ENCODE results near the gene IPO4.

The IPO4 gene, protein sequence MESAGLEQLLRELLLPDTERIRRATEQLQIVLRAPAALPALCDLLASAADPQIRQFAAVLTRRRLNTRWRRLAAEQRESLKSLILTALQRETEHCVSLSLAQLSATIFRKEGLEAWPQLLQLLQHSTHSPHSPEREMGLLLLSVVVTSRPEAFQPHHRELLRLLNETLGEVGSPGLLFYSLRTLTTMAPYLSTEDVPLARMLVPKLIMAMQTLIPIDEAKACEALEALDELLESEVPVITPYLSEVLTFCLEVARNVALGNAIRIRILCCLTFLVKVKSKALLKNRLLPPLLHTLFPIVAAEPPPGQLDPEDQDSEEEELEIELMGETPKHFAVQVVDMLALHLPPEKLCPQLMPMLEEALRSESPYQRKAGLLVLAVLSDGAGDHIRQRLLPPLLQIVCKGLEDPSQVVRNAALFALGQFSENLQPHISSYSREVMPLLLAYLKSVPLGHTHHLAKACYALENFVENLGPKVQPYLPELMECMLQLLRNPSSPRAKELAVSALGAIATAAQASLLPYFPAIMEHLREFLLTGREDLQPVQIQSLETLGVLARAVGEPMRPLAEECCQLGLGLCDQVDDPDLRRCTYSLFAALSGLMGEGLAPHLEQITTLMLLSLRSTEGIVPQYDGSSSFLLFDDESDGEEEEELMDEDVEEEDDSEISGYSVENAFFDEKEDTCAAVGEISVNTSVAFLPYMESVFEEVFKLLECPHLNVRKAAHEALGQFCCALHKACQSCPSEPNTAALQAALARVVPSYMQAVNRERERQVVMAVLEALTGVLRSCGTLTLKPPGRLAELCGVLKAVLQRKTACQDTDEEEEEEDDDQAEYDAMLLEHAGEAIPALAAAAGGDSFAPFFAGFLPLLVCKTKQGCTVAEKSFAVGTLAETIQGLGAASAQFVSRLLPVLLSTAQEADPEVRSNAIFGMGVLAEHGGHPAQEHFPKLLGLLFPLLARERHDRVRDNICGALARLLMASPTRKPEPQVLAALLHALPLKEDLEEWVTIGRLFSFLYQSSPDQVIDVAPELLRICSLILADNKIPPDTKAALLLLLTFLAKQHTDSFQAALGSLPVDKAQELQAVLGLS

DNA sequence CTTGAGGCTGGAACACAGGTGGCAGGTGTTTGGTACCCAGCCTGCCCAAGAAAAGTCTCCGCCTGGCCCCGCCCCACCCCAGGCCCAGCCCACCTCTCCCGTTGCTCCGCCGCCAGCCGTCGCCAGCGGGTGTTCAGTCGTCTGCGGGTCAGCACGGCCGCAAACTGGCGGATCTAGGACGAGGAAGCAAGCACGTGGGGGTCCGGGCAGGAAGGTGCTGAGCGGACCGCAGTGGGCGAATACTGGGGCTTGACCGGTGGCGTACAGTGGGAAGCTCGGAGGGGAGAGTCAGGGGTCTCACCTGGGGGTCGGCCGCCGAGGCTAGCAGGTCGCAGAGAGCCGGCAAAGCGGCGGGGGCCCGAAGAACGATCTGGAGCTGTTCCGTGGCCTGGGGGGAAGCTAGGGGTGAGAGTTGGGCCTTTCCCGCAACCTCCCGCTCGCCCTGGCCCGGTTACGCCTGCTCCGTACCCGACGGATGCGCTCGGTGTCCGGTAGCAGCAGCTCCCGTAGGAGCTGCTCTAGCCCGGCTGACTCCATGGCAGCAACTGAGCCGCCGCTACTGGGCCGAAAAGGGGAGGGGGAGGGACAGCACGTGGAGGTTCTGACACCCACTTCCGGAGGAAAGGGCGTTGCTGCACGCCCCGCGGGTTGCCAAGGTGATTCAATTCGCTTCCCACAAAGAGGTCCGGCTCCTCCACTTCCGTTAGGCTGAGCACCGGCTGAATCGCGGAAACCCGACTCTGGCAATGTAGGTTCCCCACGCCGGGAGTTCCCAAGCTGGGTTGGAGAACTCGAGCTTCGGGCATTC is at the start of gene IPO4:
Gene IPO4, minus strand, starts transcription at position 566 of the 808 bp plus-strand sequence. Its CDS starts 29 bp downstream, at position 537.
- Mint-ChIP-seq H3K4me3 (peak within 1 kb of the TSS; percentile 84), H3K36me3 (ENCODE audit: low read depth) (peaks cover 46% of the 10 kb centered on the region), H3K9me3 (no peaks in the 10 kb centered on the region), H3K4me1 (peaks cover 35% of the 10 kb centered on the region), H3K27me3 (no peaks in the 10 kb centered on the region), H3K27ac (peak within 1 kb of the TSS; percentile 88)
- DNase-seq (peak; percentile 93), ATAC-seq (peak; percentile 95)

DNA sequence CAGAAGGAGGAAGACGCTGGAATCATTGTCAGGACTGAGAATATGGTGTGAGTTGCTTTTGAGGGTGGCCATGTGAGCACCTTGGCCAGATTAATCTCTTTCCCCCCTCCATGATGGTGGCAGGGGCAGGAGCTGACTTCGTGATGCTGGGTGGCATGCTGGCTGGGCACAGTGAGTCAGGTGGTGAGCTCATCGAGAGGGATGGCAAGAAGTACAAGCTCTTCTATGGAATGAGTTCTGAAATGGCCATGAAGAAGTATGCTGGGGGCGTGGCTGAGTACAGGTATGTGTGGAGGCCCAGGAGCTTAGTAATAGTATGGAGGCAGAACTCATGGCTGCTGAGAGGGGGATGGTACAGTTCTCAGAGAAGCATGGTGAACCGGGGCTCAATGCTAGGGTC is 49.5 kb upstream of the IPO4 start:
- H3K36me3 Mint-ChIP-seq (ENCODE audit: low read depth) = peaks cover 50% of the 10 kb centered on the region
- H3K4me3 Mint-ChIP-seq = no peak overlapping the region
- DNase-seq (no peak), ATAC-seq (no peak)
- H3K4me1 Mint-ChIP-seq = peaks cover 75% of the 10 kb centered on the region
- H3K9me3 Mint-ChIP-seq = no peaks in the 10 kb centered on the region
- H3K27me3 Mint-ChIP-seq = no peaks in the 10 kb centered on the region
- H3K27ac Mint-ChIP-seq = peak overlapping the region; percentile 40

DNA sequence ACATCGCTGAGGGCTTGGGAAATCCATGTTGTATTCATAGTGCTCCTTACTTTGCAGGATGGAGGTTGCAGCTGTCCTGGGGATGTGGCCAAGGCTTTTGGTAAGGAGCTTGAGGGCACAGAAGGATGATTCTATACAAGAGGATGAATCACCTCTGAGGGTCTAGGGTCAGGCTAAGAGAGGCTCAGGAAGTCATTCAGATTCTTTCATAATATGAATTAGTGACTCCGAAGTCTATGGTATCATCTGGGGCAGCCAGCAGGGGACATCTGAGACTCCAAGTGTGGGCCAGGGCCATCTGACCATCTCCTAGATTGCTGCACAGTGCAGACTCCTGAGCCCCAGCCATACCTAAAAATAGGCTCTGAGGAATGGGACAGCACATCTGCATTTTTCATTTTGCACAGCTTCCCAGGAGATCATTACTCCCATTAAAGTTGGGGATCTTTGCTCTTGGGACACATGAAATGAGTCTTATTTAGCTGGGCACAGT is 48.9 kb upstream of the IPO4 start:
- Mint-ChIP-seq H3K27me3 (no peaks in the 10 kb centered on the region), H3K9me3 (no peaks in the 10 kb centered on the region), H3K27ac (no peak overlapping the region), H3K4me3 (no peak overlapping the region), H3K36me3 (ENCODE audit: low read depth) (peaks cover 50% of the 10 kb centered on the region), H3K4me1 (peaks cover 71% of the 10 kb centered on the region)
- ATAC-seq (no peak), DNase-seq (no peak)

DNA sequence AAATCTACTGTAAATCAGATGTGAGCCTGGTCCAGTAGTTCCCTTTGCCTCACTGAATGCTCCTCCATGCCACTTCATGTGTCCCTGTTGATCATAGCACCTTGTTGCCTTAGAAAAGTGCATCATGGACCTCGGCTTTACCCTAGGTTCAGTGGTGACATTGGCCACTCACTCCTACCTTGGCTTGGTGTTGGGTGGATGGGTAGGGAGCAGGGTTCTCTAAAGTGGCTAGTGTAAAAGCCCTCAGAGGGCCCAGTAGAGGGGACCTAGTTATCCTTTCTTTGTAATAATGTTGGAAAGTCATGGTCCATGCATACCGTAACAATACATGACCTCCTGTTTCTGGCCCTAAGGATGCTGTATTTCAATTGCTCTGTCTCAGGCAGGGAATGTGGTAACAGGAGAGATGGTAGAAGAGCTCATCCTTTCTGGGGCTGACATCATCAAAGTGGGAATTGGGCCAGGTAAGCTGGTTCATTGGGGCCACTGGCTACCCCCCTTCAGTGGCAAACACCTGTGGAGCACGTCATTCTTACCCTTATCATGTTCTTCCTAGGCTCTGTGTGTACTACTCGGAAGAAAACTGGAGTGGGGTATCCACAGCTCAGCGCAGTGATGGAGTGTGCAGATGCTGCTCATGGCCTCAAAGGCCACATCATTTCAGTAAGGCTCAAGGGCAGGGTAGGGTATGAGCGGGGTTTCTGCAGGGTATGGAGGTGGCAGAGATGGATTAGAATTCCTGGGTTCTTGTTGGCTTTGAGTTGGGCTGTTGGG is 48.3 kb upstream of the IPO4 start:
- Mint-ChIP-seq H3K4me1 (peaks cover 68% of the 10 kb centered on the region), H3K4me3 (no peak overlapping the region)

DNA sequence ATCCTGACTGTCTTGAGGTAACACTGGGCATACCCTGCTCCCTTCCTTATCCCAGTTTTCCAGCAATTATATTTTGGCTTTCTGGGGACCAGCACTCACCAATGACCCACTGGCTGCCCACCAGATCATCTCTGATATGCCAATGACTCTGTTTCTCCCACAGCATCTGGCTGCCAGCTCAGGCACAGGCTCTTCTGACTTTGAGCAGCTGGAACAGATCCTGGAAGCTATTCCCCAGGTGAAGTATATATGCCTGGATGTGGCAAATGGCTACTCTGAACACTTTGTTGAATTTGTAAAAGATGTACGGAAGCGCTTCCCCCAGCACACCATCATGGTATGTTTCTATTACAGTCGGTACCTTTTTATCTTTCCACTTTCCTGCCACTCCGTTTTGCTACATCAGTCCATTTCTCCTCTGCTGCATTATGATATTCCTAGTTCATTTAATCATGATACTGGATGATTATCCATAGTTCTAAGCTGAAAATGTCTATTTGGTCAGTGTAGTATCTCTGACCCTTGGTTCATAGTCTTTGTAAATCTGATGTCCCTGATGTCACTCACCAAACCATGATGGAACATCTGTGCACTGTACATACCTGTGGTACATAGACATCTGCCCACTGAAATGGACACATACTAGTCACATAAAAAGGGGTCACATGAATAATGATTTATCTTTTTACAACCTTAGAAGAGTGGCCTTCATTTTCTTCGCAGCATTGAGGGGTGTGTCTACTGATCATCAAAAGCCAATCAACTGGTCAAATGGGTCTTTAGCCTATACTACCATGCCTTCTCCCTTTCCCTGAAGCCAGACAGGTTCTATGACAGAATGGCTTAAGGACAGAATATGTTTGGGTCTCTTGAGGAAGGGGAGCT is 47.4 kb upstream of the IPO4 start:
- no peak for ATAC-seq
- no peak overlapping the region for H3K4me3 Mint-ChIP-seq
- H3K27ac Mint-ChIP-seq = peak overlapping the region; percentile 67
- H3K36me3 Mint-ChIP-seq (ENCODE audit: low read depth) = peaks cover 48% of the 10 kb centered on the region
- peaks cover 64% of the 10 kb centered on the region for H3K4me1 Mint-ChIP-seq
- H3K9me3 Mint-ChIP-seq = no peaks in the 10 kb centered on the region
- no peaks in the 10 kb centered on the region for H3K27me3 Mint-ChIP-seq
- DNase-seq = no peak

More for the DNA sequence above, 48.3 kb upstream of the IPO4 start:
- Mint-ChIP-seq H3K9me3 (no peaks in the 10 kb centered on the region), H3K27me3 (no peaks in the 10 kb centered on the region), H3K27ac (peak overlapping the region; percentile 59), H3K36me3 (ENCODE audit: low read depth) (peaks cover 48% of the 10 kb centered on the region)
- ATAC-seq (no peak), DNase-seq (no peak)

DNA sequence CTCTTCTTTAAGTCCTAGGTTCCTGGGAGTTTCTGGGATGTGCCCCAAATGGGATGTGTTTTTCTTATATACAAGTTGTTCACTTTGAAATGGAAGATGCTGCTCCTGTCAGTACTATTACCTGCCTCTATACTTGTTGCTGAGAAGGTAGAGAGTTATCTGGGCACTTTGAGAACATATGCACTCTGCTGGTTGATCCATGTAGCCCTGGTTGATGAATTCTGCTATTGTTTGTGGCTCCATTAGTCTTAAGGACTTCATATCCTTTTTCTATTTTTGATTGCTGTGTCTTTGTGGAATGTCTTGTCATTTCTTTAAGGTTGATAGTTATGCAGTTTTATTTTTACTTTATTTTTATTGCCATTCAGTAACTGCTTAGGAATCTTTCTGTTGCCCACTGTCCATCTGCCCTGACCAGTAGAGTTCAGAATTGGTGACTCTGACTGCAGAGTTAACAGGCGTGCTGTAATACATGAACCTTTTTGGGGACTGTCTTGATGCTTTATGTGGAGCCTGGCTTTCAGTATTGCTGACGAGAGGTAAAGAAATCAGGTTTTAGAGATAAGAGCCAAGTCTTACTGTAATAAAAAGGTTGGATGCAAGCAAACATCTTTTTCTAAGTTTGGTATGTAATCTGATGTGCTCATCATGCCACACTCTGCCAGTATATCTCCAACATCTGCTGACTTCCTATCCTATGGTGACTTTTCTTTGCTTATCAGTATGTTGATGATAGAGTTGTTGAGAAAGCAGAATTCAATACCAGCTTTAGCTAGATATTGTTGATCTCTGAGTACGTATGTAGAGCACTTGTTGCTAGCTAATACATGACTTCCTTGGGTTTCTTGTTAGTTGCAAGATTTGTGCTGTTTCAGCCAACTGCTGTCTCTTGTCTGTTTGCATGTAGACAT is 45.7 kb upstream of the IPO4 start:
- peak overlapping the region; percentile 94 for H3K27ac Mint-ChIP-seq
- peaks cover 37% of the 10 kb centered on the region for H3K36me3 Mint-ChIP-seq (ENCODE audit: low read depth)
- no peaks in the 10 kb centered on the region for H3K27me3 Mint-ChIP-seq
- peaks cover 54% of the 10 kb centered on the region for H3K4me1 Mint-ChIP-seq
- DNase-seq (no peak), ATAC-seq (no peak)
- peak overlapping the region; percentile 94 for H3K4me3 Mint-ChIP-seq
- H3K9me3 Mint-ChIP-seq = no peaks in the 10 kb centered on the region

DNA sequence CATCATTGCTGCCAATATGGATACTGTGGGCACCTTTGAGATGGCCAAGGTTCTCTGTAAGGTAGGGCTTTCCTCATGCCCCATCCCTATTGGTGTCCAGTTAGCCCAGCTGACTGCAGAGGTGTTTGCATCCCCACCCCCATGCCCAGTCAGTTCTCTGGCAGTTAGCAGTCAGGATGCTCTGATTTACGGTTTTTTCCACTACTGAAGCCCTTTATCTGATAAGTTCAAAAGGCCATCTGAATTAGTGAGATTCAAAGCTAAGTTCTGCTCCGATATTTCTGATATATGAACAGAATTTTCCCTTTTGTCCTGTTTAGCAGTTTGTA is 44.9 kb upstream of the IPO4 start:
- H3K27me3 Mint-ChIP-seq = no peaks in the 10 kb centered on the region
- peaks cover 50% of the 10 kb centered on the region for H3K4me1 Mint-ChIP-seq
- peaks cover 33% of the 10 kb centered on the region for H3K36me3 Mint-ChIP-seq (ENCODE audit: low read depth)
- H3K27ac Mint-ChIP-seq = peak overlapping the region; percentile 94
- H3K4me3 Mint-ChIP-seq = peak overlapping the region; percentile 94
- no peak for ATAC-seq
- no peaks in the 10 kb centered on the region for H3K9me3 Mint-ChIP-seq
- DNase-seq = peak; percentile 29

DNA sequence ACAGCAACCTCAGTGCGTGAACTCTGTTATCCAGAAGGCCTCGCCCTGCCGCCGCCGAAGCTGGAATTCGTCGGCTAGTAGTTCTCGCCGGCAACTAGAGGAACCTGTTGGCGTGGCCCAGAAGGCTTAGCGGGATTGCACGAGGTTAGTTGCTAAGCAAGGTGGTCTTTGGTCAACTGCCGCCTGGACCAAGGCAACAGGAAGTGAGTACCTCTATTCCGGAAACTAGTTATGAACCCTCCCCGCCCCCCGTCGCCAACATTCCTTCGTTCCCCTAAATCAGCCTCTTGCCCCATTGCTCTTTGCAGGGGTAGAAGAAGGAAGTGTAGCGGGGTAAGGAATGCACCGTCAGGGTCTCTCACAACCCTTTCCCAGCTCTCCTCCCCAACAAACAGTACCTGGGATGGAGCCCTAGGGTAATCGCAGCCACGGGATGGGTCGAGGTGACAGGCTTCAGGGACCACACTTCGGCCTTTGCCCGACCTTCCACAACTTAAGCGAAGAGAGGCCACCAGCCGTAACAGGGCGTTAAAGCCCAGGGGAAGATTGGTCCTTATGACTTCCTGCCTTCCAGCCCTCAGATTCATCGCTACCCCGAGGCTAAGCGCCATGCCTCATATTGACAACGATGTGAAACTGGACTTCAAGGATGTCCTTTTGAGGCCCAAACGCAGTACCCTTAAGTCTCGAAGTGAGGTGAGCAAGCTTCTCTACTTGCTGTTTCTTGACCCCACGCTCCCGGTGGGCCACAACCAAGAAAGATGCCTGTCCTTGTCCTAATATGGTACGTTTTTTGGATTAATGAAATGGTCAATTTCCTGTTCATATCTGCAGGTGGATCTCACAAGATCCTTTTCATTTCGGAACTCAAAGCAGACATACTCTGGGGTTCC is 44.3 kb upstream of the IPO4 start, which contains the start of gene GMPR2:
Gene GMPR2, plus strand, starts transcription at position 285 of the 893 bp plus-strand sequence. Its CDS starts 325 bp downstream, at position 610.
- Mint-ChIP-seq H3K36me3 (ENCODE audit: low read depth) (peaks cover 29% of the 10 kb centered on the region), H3K9me3 (no peaks in the 10 kb centered on the region), H3K4me3 (peak within 1 kb of the TSS; percentile 94), H3K27me3 (no peaks in the 10 kb centered on the region), H3K4me1 (peaks cover 44% of the 10 kb centered on the region), H3K27ac (peak within 1 kb of the TSS; percentile 94)
- DNase-seq (no peak), ATAC-seq (peak; percentile 44)

DNA sequence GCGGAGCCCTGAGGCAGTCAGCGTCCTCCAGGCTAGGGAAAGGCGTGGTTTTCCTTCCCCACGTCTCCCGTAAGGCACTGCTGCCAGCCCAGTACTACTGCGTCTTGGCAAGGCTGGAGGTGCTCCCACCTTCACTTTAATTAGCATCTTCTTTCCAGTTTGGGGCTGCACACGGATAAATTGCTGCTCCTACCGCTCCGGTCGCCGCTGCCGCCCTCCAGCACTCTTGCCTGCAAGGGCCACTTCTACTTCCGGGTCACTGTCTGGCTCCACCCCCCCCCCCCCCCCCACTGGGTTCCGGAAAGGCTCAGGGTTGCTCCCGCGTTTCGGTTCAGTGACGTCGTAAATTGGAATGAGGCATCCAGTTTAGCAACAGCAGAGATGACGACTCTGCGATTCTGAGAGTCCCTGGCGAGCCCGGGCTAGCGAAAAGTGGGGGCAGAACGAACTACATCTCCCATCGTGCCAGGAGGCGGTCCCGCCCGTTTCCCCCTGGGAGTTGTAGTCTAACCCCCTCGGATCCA is 43.6 kb upstream of the IPO4 start, which contains the start of gene NEDD8:
Gene NEDD8, minus strand, starts transcription at position 247 of the 524 bp plus-strand sequence. Its CDS starts 100 bp downstream, at position 147.
- Mint-ChIP-seq H3K9me3 (no peaks in the 10 kb centered on the region), H3K36me3 (ENCODE audit: low read depth) (peaks cover 25% of the 10 kb centered on the region), H3K4me1 (peaks cover 46% of the 10 kb centered on the region), H3K27ac (peak within 1 kb of the TSS; percentile 94), H3K27me3 (no peaks in the 10 kb centered on the region), H3K4me3 (peak within 1 kb of the TSS; percentile 94)
- peak; percentile 87 for DNase-seq
- peak; percentile 95 for ATAC-seq

DNA sequence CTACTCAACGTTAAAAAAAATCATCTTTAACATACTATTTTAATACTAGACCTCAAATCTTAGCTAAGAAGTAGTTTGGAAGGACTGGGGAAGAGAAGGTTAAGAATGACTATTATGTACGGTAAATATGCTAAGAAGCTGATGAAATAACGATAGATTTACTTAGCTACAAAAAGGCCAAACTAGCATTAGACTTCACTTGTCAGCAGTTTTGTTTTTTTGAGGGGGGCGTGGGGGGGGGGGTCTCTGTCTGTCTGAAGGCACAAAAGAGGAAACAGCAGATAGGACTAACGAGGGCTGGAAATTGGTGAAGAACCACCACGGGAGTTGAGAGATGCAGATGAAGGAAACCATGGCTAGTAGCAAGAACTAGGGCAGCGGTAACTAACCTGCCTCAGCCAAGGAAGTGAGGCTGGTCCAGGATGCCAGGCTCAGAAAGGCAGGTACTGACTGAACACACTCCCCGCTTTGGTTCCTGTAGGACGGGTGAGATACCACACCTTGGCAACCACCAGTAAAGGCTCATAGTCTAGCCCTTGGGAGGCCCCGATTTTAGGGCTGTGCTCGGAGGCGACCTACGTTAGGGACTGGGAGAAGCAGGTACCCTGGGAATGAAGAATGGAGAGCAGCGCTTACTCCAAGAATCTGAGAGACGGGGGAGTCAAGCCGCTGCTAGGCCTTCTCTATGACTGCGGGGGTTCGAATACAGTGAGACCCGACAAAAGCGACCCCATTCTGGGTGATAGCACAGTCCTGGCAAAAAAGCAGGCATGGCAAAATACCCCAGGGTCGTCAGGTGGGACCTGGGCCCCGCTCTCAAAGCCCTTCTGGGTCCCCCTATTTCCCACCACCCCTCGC is 42.9 kb upstream of the IPO4 start:
- Mint-ChIP-seq H3K4me3 (peak overlapping the region; percentile 94), H3K4me1 (peaks cover 50% of the 10 kb centered on the region), H3K27me3 (no peaks in the 10 kb centered on the region), H3K9me3 (no peaks in the 10 kb centered on the region), H3K36me3 (ENCODE audit: low read depth) (peaks cover 21% of the 10 kb centered on the region), H3K27ac (peak overlapping the region; percentile 94)
- ATAC-seq (peak; percentile 22), DNase-seq (peak; percentile 22)
